ENCODE data around the gene SLC39A9. TPM values are rescaled to one million over a fixed set of nuclear protein-coding genes. Genes with fewer than 3 reads are reported as not detected.

Gene SLC39A9, protein sequence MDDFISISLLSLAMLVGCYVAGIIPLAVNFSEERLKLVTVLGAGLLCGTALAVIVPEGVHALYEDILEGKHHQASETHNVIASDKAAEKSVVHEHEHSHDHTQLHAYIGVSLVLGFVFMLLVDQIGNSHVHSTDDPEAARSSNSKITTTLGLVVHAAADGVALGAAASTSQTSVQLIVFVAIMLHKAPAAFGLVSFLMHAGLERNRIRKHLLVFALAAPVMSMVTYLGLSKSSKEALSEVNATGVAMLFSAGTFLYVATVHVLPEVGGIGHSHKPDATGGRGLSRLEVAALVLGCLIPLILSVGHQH
- polyA plus RNA-seq (ENCODE audit: insufficient read length in 4 of 4) = 10 to 100 TPM; 60.8 to 92.0 (median 82.7) TPM

DNA sequence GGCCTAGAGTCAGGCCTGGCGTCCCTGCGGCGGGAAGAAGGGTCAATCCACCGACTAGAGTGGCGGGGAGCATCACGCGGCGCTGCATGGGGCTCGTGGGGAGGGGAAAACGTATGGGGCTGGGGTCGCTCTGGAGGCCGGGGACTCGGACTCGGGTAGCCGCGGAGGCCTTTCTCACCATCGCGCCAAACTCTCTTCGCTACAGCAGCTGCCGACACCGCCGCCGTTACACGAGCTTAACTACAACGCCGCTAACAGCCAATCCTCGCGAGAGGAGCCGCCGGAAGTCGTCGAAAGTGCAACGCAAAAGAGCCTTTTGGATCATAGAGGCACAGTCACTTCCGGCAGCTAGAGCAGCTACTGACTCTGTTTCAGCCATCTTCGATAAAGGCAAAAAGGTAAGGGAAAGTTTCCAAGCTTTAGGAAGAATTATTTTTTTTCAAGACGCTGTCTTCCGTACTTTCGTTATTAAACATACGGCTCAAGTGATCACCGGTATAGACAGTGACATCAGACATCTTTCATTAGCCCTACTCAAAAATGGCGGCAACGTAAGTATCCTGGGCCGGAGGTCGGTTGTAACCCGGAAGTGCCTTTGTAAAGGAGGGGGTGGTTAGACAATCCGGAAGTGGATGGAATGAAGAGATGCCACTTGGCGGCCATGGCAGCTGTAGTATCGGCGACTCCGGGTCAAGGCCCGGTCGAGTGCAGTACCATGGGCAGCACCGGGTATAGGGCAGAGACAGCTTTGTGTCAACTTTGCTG, at the start of gene SLC39A9, which contains the start of gene ERH:
TSS of gene SLC39A9 (plus strand) at position 640 of the 765 bp plus-strand sequence. CDS start 678 bp downstream, outside the sequence.
TSS of gene ERH (minus strand) at position 247 of the 765 bp plus-strand sequence. CDS start at position 181, 66 bp downstream.
- DNase-seq (ENCODE audit: low read depth in 4 of 4, low spot score in 3 of 4) = peak; percentile 96 to 99 (median 96)

DNA sequence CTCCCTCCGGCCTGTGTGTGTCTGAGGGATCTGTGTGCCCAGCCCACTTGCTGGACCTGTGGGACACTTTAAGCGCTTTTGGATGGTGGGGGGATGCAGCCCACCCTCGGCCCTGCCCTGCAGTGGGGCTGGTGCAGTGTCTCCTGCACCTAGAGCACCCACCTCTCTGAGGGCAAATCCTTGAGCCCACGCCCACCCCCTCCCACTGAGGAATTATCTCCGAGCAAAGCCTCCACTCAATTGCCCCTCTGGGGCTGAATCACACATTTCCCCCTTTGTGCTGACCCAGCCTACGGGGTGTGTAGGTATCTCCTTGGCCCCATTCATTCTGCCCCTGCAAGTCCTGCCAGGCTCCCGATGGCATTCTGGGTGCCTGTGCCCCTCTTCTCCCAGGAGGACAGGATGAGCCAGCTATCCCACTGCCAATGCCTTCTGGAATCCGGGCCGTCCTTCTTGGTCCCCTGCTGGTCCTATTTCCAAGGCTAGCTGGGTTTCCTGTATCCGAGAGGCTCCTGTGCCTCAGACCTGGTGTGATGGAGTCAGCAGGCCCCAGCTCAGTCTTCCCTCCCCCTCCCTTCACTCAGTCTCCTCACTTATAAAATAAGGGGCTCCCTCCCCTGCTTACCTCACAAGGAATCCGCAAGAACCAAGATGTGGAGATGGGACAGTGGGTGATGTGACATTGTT, 49.3 kb upstream of the SLC39A9 start:
- no peak for DNase-seq (ENCODE audit: low read depth in 4 of 4, low spot score in 3 of 4)

DNA sequence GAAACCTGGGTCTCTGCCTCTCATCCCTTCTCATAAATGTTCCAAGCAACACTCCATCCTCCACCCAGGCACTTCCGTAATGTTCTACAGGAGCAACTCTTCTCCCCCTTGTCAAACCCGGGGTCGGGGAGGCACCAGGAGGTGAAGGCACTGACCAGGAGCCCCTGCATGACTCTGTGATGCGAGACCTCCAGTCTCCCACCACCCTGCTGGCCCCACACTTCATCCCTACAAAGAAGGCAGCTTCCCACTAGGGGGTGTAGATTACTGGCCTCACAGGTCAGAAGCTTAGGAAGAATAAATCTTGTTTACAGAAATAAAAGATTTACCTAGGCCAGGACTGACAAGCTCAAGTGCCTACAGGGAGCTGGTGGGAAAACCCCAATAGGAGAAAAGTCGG, 47.6 kb upstream of the SLC39A9 start:
- no peak for DNase-seq (ENCODE audit: low read depth in 4 of 4, low spot score in 3 of 4)

DNA sequence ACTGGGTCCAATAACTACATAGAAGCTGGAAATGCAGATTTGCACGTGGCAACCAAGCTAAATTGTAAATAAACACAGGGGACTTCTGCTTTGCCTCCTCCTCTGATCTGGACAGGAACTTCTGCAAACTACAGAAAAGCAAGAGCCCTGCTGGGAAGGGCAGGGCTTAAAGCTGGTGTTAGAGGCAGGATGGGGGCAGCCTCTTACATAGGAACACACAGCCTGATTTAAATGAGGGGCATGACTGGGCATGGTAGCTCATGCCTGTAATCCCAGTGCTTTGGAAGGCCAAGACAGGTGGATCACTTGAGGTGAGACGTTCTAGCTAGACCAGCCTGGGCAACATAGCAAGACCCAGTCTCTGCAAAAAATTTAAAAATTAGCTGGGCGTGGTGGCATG, 47.1 kb upstream of the SLC39A9 start:
- DNase-seq (ENCODE audit: low read depth in 4 of 4, low spot score in 3 of 4) = no peak

DNA sequence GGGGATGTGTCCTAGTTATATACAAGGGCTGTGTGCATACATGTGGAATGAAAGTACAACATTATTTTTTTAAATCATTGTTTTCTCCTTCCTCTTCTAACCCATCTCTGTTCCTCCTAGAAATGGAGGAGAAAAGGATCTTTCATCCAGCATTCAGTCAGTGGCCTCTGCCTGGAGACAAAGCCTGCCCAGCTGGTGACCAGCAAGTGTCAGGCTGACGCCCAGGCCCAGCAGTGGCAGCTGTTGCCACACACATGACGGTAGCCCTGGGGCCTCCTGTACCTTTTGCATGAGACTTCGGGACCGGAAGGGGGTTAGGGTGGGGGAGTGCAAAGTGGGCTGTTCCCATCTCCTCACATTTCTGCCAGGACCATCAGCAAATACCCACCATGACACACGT, 46.6 kb upstream of the SLC39A9 start:
- DNase-seq (ENCODE audit: low read depth in 4 of 4, low spot score in 3 of 4) = no peak

DNA sequence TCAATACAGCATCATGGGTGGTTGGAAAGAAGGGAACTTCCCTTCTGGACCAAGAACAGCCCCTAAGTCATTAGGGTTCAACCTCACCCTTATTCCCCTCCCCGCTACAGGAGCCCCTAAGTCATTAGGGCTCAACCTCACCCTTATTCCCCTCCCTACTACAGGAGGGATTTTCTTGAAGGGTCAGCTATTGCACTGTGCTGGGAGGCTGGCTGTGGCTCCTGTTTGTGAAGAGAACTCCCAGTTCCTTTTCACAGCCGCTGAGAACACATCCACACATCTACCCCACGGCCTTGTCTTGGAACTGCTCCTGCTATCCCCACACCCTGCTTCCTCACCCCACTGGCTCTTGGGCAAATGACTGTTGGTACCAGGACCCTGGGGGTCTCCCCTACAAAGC, 45.3 kb upstream of the SLC39A9 start:
- no peak for DNase-seq (ENCODE audit: low read depth in 4 of 4, low spot score in 3 of 4)

DNA sequence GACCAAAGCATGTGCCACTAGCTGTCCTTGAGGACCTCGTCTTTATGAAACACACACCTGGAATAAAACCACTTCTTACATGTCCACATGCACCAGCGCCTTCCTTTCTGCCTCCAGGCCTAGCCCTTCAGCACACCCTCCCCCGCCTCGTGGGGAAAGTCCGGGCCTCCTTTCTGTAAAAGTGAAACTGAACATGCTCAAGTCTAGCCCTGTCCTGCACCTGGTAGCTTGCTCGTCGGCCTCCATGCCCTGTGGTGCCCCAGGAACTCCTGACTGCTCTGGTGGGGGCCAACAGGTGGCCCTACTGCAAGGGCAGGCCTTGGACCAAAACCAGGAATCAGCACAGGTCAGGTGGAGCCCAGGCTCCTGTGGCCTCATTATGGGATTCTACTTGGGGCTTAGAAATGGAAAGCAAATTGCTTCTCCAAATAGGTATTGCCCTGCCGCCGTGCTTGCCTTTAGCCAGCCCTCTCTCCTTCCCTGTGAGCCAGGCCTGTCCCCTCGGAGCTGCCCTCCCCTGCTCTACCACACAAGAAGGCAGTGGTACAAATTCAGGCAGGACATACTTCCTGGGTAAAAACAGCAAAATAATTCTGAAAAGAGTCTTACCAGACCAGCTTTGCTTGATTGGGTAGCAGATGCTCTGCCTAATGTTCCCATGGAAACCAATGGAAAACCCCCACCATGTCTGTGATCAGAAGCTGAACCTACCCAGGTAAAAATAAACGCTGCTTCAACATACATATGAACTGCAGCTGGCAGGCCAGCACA, 43.9 kb upstream of the SLC39A9 start:
- DNase-seq (ENCODE audit: low read depth in 4 of 4, low spot score in 3 of 4) = no peak

DNA sequence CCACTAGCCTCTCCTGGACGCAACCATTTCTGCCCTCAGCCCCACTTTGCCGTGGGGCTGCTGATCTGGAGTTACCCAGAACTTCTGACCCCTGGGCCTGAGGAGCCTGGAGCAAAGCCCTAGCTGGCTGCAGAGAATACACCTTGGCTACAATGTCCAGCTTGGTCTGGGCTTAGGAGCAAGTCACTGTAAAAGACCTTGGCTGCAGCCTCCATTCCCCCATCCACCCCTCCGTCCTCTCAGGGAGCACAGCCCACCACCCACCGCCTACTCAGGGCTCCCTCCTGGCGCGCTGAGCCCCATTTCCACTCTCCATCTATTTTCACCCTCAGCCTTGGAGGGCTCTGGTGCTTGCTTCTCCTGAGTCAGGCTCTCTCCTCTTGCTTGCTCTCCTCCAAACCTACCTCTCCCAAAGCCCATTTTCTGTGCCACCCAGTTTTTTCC, 43.3 kb upstream of the SLC39A9 start:
- no peak for DNase-seq (ENCODE audit: low read depth in 4 of 4, low spot score in 3 of 4)

DNA sequence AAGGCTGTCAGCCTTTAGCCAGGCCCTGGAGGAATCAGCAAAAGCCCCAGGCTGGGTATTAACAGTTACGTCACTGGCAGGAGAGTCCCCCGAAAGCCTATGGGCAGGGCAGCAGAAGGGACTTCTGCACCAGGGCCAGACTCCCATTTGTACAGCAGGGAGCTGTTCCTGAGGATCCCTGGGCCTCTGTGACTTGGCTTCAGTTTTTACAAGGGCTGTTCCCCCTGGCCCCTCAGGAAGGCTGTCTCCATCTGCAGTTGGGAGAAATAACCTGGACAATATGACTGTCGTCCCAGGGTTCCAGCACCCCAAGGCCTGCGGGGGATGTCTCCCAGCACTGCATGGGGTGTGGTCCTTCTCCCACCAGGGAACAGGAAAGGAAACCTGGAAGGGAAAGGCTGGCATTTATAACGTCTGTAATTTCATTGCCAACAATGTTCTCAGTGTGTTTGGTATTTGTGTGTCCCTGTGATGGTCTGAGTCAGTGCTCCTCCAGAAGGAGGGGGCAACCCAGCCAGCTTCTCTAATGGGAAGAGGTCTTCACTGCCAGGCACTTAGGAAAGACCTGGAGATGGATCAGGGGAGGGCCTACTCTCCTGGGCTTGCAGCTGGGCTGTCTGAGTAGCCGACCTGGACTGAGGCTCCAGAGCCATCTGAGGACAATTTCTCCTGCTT, 42.7 kb upstream of the SLC39A9 start:
- DNase-seq (ENCODE audit: low read depth in 4 of 4, low spot score in 3 of 4) = no peak

DNA sequence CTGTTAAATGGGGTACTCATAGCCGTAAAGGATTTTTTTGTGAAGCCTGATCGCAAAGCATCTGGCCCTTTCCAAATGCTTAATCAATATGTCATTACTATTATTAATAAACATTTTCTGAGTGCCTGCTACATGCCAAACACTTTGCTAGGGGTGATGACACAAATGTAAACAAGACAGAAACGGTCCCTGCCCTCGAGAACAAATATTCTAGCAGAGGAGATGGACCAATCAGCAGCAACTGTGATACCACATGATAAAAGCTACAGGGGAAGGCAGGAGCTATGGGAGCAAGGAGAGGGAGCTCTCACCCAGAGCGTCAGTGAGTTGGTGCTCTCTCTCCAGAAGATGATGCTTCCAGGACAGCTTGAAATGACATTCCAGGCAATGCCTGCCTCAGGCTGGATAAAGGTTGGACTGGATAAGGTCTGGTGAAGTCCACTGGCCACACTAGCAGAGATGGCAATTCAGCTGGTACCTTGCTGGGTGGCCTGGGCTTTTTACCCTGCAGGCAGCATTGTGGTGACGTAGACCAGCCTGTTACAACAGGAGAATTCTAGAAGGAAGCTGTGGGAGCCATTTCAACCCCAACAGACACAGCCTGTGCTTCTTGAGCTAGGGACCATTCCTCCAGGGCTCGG, 41.5 kb upstream of the SLC39A9 start:
- no peak for DNase-seq (ENCODE audit: low read depth in 4 of 4, low spot score in 3 of 4)

DNA sequence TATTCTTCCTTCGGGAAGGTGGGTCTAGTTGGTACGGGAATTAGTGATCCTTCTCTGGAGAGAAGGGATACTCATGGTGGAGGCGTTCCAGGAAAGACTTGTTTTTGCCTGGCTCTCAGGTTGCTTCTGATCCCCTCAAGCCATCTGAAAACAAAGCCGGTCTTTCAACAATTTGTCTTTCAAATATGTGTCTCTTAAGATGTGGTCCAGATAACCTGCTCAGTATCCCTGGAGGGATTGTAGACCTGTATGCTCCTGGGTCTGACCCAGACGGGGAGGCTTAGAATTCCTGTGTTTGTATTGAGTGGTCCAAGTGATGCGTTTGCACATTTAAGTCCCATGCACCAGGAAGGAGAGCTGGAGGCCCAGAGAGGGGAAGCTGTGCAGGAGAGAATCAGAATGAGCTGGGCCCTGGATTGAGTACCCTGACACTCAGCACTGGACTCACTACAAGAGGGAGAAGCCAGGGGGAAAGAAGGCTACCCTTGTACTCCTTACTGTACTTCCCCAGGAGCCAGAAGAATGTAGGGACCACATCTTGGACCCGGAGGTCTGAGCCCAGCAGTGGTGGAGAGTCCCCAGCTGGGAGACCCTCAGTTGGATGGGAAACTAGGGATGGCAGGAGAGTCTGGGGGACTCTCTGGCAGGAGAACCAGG, 40.8 kb upstream of the SLC39A9 start:
- DNase-seq (ENCODE audit: low read depth in 4 of 4, low spot score in 3 of 4) = no peak

DNA sequence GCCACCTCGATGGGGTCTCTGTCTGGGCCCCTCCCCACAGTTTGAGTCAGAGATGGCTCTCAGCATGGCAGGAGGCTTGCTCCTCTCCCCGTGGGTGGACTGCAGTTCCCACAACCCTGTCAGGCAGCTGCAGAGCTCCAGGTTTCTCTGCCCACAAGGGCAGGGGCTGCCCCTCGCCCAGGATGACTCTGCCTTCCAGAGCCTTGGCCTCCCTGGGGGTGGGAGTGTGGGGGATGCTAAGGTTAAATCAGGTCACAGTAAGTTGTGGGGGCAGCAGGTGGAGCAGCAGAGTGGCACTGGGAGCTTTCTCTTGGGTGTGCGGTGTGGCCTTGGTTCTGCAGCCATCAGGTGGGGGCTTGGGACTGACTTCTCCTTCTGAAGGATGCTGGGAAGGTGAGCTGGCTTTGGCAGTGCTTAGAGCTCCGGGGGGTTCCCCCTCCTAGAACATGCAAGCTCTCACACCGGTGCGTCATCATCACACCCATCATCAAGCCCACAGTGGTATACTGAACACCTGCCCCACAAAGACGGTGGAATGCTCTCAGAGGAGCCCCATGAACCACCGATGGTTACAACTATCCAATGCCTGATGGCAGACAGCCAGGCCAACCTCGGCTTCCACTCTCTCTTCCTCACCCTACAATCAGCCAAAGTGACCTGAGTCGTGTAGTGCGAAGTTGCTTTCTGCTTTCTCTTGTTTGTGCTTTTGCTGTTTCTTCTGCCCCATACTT, 40.1 kb upstream of the SLC39A9 start:
- no peak for DNase-seq (ENCODE audit: low read depth in 4 of 4, low spot score in 3 of 4)

DNA sequence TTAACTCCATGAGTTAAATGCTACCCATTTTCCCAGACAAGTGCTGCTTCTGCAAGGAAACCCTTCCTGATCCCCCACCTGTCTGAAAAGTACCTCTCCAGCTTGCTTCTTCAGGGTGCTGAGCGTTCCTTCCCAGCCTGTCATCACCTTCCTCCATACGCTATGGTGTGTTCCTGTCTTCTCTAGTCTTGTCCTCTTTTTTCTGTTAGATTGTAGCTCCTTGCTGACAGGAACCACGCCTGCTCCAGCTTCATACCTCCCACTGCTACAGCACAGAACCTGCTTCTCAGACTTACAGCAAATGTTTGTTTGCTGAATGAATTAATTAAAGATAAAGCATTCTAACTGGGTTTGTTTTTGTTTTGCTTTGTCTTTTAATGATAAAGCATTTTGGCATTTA, 39.5 kb upstream of the SLC39A9 start:
- DNase-seq (ENCODE audit: low read depth in 4 of 4, low spot score in 3 of 4) = no peak

DNA sequence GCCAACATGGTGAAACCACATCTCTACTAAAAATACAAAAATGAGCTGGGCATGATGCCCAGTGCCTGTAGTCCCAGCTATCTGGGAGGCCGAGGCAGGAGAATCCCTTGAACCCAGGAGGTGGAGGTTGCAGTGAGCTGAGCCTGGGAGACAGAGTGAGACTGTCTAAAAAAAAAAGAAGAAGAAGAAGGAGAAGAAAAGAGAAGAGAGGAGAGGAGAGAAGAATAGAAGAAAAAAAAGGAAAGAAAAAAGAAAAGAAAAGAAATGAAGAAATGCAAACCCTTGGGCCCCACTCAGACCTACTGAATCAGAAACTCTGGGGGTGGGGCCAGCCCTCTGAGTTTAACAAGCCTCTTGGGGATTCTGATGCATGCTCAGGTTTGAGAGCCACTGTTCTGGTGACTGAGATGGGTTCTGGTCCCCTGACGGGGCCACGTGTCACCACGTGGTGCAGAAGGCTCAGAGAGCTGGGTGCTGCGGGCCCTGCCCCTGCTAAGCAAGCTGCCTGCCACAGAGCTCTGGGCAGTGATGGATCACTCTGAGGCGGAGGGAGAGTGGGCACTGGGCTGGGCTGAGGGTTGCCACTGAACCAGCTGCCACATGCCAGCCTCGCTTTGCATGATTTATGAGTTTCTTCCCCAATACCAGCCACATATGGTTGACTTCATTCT, 37.9 kb upstream of the SLC39A9 start:
- DNase-seq (ENCODE audit: low read depth in 4 of 4, low spot score in 3 of 4) = no peak

DNA sequence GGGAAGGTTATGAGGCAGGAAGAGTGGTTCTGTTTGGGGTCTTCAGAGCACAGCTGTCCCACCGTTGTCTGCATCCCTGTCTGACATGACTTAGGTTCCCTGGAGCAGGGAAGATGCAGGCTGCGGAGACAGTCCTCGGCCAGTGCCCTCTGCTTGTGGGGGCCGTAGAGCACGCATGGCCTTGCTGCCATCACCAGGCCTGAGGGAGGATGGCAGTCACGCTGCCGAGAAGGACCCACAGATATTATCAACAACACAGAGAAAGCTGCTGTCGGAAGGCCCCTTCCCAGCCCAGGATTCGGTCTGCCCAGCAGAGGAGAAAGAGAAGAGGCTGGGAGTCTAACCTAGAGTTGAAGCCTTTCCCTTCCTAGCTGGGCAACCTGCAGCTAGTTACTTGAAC, 35.4 kb upstream of the SLC39A9 start:
- no peak for DNase-seq (ENCODE audit: low read depth in 4 of 4, low spot score in 3 of 4)

DNA sequence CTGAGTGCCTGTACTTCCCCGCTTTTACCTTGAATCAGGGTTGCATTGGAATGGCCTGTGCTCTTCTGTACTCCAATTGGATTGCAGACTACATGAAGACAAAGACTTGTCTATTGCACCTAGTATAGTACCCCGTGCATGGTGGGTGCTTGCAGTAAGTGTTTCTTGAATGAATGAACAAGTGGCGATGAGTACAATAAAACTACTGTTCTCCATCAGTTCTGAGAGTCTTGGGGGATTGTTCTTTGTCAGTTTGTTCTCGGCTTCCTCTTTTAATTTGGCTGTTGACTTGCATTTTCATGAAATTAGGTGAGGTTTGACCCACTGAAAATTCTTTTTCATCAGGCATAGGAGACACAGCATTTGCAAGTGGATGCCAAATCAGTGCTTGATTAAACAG, 34.5 kb upstream of the SLC39A9 start:
- no peak for DNase-seq (ENCODE audit: low read depth in 4 of 4, low spot score in 3 of 4)

DNA sequence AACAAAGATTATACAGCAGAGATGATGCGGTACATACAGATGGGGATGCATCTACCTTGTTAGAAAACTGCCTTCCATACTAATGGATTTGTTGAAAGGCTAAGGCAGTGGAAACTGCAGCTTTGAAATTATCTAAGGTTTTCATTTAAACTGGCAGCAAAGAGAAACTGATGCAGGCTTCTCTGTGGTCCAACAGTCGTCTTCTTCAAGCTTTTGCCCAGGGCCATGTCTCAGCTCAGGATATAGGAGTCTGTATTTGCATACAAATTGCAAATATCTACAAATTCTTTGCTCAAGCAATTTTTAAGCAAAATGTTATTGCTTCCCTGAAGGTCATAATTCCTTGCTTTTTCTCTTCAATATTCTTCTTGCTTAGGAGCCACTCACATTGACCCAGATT, 34.1 kb upstream of the SLC39A9 start:
- no peak for DNase-seq (ENCODE audit: low read depth in 4 of 4, low spot score in 3 of 4)

DNA sequence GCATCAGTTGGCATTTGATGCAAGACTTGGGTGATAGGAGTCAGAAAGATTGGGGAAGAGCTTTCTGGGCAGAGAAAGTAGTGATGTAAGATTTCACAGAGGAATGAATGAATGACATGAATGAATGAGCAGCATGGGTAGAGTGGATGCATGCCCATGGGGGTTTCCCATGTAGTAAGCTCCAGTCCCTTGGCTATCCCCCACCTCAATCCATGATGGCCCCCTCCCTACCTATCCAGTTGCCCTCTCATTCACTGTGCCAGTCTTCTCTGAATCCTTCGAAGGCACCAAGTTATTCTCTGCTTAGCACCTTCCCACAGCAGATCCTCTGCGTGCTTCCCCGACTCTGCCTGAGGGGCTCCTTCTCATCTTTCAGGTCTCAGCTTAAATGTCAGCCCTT, 32.4 kb upstream of the SLC39A9 start:
- DNase-seq (ENCODE audit: low read depth in 4 of 4, low spot score in 3 of 4) = no peak

All from left renal pelvis (tissue), 4 donors.